ENCODE measurements around the gene PGAP3.
"Not testable (repeated sequence)": the region's sequence is repeated elsewhere in the genome, so short reads cannot be mapped to it uniquely, and the experiment has no call there.

The PGAP3 gene

GRCh38 chr17:39715375-39716072 lies 27.7 kb upstream of the PGAP3 start:
- H3K4me3 ChIP-seq (ENCODE audit: control insufficient read depth, low read depth, low read length), result no peak overlapping the region
- TF ChIP-seq, protein P1, sequence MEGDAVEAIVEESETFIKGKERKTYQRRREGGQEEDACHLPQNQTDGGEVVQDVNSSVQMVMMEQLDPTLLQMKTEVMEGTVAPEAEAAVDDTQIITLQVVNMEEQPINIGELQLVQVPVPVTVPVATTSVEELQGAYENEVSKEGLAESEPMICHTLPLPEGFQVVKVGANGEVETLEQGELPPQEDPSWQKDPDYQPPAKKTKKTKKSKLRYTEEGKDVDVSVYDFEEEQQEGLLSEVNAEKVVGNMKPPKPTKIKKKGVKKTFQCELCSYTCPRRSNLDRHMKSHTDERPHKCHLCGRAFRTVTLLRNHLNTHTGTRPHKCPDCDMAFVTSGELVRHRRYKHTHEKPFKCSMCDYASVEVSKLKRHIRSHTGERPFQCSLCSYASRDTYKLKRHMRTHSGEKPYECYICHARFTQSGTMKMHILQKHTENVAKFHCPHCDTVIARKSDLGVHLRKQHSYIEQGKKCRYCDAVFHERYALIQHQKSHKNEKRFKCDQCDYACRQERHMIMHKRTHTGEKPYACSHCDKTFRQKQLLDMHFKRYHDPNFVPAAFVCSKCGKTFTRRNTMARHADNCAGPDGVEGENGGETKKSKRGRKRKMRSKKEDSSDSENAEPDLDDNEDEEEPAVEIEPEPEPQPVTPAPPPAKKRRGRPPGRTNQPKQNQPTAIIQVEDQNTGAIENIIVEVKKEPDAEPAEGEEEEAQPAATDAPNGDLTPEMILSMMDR (IDR thresholded peaks at IDR 0.05; ENCODE audit: control insufficient read depth, insufficient read depth, low read depth, low read length, missing control alignments), result no peak
- no peak for DNase-seq (ENCODE audit: low read depth)

DNA sequence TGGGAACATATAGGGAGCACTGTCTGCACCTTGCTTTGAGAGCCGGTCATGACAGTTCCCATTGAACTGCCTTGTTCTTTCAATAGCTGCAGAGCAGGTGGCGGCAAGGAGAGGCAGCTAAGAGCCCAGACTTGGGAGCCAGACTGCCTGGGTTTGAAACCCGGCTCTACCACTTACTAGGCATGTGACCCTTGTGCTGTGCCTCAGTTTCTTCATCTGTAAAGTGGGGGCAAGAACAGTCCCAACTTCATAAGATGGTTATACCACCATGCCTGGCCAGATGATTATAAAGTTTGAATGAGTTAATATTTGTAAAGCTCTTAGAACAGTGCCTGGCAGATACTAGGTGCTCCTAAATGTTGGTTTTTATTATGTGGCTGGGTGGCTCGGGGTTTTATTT lies 26.4 kb upstream of the PGAP3 start:
- no peak overlapping the region for H3K4me3 ChIP-seq (ENCODE audit: control insufficient read depth, low read depth, low read length)
- TF ChIP-seq, protein P1 (IDR thresholded peaks at IDR 0.05; ENCODE audit: control insufficient read depth, insufficient read depth, low read depth, low read length, missing control alignments), result no peak
- no peak for DNase-seq (ENCODE audit: low read depth)

DNA sequence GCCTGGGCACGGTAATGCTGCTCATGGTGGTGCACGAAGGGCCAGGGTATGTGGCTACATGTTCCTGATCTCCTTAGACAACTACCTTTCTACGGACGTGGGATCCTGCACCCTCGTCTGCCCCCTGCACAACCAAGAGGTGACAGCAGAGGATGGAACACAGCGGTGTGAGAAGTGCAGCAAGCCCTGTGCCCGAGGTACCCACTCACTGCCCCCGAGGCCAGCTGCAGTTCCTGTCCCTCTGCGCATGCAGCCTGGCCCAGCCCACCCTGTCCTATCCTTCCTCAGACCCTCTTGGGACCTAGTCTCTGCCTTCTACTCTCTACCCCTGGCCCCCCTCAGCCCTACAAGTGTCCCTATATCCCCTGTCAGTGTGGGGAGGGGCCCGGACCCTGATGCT lies 24.0 kb upstream of the PGAP3 start:
- TF ChIP-seq, protein P1 (IDR thresholded peaks at IDR 0.05; ENCODE audit: control insufficient read depth, insufficient read depth, low read depth, low read length, missing control alignments), result no peak
- H3K4me3 ChIP-seq (ENCODE audit: control insufficient read depth, low read depth, low read length), result no peak overlapping the region
- DNase-seq (ENCODE audit: low read depth), result no peak

- H3K4me3 ChIP-seq (ENCODE audit: control insufficient read depth, low read depth, low read length); DNase-seq (ENCODE audit: low read depth): not testable (repeated sequence)
These were observed 23.2 kb upstream of the PGAP3 start for GRCh38 chr17:39711071-39711470.

DNA sequence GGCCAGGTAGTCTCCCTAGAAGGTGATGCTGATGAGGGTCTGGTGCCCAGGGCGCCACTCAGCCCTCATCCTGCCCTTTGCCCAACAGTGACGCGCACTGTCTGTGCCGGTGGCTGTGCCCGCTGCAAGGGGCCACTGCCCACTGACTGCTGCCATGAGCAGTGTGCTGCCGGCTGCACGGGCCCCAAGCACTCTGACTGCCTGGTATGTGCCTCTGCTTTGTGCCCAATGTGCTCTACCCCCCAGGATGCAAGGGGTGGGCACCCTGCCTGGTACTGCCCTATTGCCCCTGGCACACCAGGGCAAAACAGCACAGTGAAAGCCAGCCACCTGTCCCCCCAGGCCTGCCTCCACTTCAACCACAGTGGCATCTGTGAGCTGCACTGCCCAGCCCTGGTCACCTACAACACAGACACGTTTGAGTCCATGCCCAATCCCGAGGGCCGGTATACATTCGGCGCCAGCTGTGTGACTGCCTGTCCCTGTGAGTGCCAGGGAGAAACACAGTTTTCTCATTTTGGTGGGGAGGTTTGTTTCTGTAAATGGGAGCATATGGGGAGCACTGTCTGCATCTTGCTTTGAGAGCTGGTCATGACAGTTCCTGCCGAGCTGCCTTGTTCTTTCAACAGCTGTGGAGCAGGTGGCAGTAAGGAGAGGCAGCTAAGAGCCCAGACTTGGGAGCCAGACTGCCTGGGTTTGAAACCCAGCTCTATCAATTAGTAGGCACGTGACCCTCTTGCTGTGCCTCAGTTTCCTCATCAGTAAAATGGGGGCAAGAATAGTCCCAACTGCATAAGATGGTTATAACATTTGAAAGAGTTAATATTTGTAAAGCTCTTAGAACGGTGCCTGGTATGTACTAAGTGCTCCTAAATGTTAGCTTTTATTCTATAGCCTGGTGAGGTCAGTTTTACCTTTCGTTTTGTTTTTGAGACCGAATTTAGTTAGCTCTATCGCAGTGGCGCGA lies 22.4 kb upstream of the PGAP3 start:
- H3K4me3 ChIP-seq (ENCODE audit: control insufficient read depth, low read depth, low read length), result no peak overlapping the region
- DNase-seq (ENCODE audit: low read depth), result no peak
- TF ChIP-seq, protein P1 (IDR thresholded peaks at IDR 0.05; ENCODE audit: control insufficient read depth, insufficient read depth, low read depth, low read length, missing control alignments), result no peak

- no peak overlapping the region for H3K4me3 ChIP-seq (ENCODE audit: control insufficient read depth, low read depth, low read length)
- TF ChIP-seq, protein P1 (IDR thresholded peaks at IDR 0.05; ENCODE audit: control insufficient read depth, insufficient read depth, low read depth, low read length, missing control alignments), result no peak
- DNase-seq (ENCODE audit: low read depth), result no peak
These were observed 21.6 kb upstream of the PGAP3 start for GRCh38 chr17:39709319-39709997.
